H1 (cell line): ENCODE data around the gene GADL1. TPM values are rescaled to one million over a fixed set of nuclear protein-coding genes. Genes with fewer than 3 reads are reported as not detected.

Source experiments
- BACH1 ChIP-seq: IDR thresholded peaks from 2 replicates; pipeline ENCODE4 v1.6.1; 2012; ENCODE audit warnings: low read length, improper control_type of control experiment
- CBX8 ChIP-seq: fragments of 300-800, 300-1000 bp; sonication (generic); IDR thresholded peaks from 2 replicates; pipeline ENCODE4 v1.7.1; 2016; ENCODE audit warnings: low read depth, low read length, borderline replicate concordance
- CHD2 ChIP-seq: IDR thresholded peaks from 2 replicates; pipeline ENCODE4 v1.6.1; 2012; ENCODE audit warnings: low read length, improper control_type of control experiment
- FOSL1 ChIP-seq: IDR thresholded peaks from 2 replicates; pipeline ENCODE4 v1.6.1; 2011; ENCODE audit warnings: mild to moderate bottlenecking, low read depth, low read length, moderate library complexity; ENCODE audit not compliant: insufficient read depth
- JUN ChIP-seq: IDR thresholded peaks from 2 replicates; pipeline ENCODE4 v1.6.1; 2011; ENCODE audit warnings: low read depth, mild to moderate bottlenecking, improper control_type of control experiment, low read length
- SIRT6 ChIP-seq: IDR thresholded peaks from one replicate; pipeline ENCODE4 v1.7.1; 2012; ENCODE audit warnings: low read length, inconsistent platforms
- SP2 ChIP-seq: IDR thresholded peaks from 2 replicates; pipeline ENCODE4 v1.6.1; 2012; ENCODE audit warnings: mild to moderate bottlenecking, low read length, inconsistent platforms
- TBP ChIP-seq: IDR thresholded peaks from 2 replicates; pipeline ENCODE4 v1.6.1; 2011; ENCODE audit warnings: low read depth, low read length, improper control_type of control experiment
- polyA plus RNA-seq, 7 experiments: library from polyadenylated mRNA; depleted of rRNA in 3 of 7; stranded (reverse) in 5 of 7; unstranded in 2 of 7; fragments of >200 nt in 5 of 7; fragments of 200-250 nt in 2 of 7; gene quantifications; 1 replicate in 5 of 7; 2 replicates in 1 of 7; 4 replicates in 1 of 7; pipeline versions ENCODE4 v1.2.1 to v1.2.3, GENCODE V29; 2011 to 2013; ENCODE audit warnings: missing spikeins in 2 of 7, mixed read lengths in 2 of 7
- total RNA-seq: library from RNA; stranded (reverse); fragmentation: NEBNext Ultra II Directional; extraction: Animal tissue kit (Norgen Biotek cat#: 25700); gene quantifications from 2 replicates; pipeline ENCODE4 v1.2.1, GENCODE V29; 2021
- TF ChIP-seq, protein P1 (sequence below): fragments of 300-600 bp; sonication (generic); IDR thresholded peaks from 2 replicates; pipeline ENCODE4 v1.7.1; 2012; ENCODE audit warnings: low read length, moderate library complexity, mild to moderate bottlenecking, inconsistent platforms; ENCODE audit not compliant: insufficient replicate concordance
- TF ChIP-seq, protein P2 (sequence below): IDR thresholded peaks from 2 replicates; pipeline ENCODE4 v1.6.1; 2011; ENCODE audit warnings: low read depth, mild to moderate bottlenecking, low read length; ENCODE audit not compliant: insufficient read depth

GADL1 gene
- total and polyA plus RNA-seq, 2 of the 8 experiments (the other 6 are each of a cell fraction or from before 2014, with no cell fraction given) = 0.03 to 0.30 TPM

DNA sequence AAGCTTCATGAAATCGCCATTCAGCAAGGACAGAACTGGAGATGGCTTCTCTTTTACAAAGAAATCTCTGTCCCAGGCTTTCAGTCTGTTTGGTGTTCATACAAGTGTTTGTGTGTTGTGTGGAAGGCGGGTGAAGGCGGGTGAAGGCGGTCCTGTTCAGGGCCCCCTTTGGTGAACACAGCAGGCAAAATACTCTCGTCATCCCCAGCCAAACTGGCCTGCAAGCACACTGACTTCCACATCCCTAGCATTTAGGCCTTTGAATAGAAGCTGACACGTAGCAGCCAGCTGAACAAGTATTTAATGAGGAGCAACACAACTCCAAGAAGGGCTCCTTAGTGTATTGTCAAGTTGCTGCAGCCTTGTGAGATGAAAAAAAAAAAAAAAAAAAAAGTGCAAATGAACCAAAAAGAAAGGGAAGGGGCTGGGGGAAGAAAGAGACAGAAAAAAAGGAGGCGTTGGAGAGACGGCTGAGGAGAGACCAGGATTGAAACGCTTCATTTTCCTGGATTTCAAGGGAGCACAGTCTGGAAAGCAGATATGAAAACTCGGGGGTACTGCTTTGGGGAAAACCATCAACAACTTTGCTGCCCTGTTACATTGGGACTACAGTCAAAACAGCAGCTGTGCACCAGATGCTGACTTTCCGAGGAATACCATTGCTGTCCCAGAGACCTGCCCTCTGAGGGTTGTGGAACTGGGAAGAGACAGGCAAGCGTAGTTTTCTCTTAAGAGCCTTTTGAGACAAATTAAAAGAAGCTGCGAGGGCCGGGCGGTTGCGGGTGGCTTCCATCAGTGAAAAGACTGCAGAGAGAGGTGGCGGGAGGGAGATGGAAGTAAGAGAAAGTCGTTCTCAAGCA, 213.4 kb downstream of the GADL1 start (continued):
- TF ChIP-seq, protein P1, sequence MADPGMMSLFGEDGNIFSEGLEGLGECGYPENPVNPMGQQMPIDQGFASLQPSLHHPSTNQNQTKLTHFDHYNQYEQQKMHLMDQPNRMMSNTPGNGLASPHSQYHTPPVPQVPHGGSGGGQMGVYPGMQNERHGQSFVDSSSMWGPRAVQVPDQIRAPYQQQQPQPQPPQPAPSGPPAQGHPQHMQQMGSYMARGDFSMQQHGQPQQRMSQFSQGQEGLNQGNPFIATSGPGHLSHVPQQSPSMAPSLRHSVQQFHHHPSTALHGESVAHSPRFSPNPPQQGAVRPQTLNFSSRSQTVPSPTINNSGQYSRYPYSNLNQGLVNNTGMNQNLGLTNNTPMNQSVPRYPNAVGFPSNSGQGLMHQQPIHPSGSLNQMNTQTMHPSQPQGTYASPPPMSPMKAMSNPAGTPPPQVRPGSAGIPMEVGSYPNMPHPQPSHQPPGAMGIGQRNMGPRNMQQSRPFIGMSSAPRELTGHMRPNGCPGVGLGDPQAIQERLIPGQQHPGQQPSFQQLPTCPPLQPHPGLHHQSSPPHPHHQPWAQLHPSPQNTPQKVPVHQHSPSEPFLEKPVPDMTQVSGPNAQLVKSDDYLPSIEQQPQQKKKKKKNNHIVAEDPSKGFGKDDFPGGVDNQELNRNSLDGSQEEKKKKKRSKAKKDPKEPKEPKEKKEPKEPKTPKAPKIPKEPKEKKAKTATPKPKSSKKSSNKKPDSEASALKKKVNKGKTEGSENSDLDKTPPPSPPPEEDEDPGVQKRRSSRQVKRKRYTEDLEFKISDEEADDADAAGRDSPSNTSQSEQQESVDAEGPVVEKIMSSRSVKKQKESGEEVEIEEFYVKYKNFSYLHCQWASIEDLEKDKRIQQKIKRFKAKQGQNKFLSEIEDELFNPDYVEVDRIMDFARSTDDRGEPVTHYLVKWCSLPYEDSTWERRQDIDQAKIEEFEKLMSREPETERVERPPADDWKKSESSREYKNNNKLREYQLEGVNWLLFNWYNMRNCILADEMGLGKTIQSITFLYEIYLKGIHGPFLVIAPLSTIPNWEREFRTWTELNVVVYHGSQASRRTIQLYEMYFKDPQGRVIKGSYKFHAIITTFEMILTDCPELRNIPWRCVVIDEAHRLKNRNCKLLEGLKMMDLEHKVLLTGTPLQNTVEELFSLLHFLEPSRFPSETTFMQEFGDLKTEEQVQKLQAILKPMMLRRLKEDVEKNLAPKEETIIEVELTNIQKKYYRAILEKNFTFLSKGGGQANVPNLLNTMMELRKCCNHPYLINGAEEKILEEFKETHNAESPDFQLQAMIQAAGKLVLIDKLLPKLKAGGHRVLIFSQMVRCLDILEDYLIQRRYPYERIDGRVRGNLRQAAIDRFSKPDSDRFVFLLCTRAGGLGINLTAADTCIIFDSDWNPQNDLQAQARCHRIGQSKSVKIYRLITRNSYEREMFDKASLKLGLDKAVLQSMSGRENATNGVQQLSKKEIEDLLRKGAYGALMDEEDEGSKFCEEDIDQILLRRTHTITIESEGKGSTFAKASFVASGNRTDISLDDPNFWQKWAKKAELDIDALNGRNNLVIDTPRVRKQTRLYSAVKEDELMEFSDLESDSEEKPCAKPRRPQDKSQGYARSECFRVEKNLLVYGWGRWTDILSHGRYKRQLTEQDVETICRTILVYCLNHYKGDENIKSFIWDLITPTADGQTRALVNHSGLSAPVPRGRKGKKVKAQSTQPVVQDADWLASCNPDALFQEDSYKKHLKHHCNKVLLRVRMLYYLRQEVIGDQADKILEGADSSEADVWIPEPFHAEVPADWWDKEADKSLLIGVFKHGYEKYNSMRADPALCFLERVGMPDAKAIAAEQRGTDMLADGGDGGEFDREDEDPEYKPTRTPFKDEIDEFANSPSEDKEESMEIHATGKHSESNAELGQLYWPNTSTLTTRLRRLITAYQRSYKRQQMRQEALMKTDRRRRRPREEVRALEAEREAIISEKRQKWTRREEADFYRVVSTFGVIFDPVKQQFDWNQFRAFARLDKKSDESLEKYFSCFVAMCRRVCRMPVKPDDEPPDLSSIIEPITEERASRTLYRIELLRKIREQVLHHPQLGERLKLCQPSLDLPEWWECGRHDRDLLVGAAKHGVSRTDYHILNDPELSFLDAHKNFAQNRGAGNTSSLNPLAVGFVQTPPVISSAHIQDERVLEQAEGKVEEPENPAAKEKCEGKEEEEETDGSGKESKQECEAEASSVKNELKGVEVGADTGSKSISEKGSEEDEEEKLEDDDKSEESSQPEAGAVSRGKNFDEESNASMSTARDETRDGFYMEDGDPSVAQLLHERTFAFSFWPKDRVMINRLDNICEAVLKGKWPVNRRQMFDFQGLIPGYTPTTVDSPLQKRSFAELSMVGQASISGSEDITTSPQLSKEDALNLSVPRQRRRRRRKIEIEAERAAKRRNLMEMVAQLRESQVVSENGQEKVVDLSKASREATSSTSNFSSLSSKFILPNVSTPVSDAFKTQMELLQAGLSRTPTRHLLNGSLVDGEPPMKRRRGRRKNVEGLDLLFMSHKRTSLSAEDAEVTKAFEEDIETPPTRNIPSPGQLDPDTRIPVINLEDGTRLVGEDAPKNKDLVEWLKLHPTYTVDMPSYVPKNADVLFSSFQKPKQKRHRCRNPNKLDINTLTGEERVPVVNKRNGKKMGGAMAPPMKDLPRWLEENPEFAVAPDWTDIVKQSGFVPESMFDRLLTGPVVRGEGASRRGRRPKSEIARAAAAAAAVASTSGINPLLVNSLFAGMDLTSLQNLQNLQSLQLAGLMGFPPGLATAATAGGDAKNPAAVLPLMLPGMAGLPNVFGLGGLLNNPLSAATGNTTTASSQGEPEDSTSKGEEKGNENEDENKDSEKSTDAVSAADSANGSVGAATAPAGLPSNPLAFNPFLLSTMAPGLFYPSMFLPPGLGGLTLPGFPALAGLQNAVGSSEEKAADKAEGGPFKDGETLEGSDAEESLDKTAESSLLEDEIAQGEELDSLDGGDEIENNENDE = no peak
- TF ChIP-seq BACH1 = no peak
- TF ChIP-seq CHD2 = no peak
- TF ChIP-seq, protein P2, sequence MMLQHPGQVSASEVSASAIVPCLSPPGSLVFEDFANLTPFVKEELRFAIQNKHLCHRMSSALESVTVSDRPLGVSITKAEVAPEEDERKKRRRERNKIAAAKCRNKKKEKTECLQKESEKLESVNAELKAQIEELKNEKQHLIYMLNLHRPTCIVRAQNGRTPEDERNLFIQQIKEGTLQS = no peak
- no peak for TF ChIP-seq SP2
- no peak for TF ChIP-seq JUN
- no peak for TF ChIP-seq CBX8
- TF ChIP-seq SIRT6 = no peak
- TF ChIP-seq FOSL1 = no peak
- no peak for TF ChIP-seq TBP
